Testis (tissue), 5 donors: ENCODE measurements around the gene CYB561. TPM values are rescaled to one million over a fixed set of nuclear protein-coding genes. Genes with fewer than 3 reads are reported as not detected.

Experiments
- DNase-seq: peaks from one replicate; pipeline ENCODE4 v3.0.0-alpha.2; 2019
- H3K27ac ChIP-seq, 2 donors: fragments of 200-600 bp; sonication (generic); one replicate each; pipeline ENCODE4 v1.5.1; 2019
- H3K27me3 ChIP-seq: fragments of 200-600 bp; sonication (generic); one replicate; pipeline ENCODE4 v1.5.1; 2019
- H3K36me3 ChIP-seq: fragments of 200-600 bp; sonication (generic); one replicate; pipeline ENCODE4 v1.5.1; 2017; ENCODE audit warnings: low read depth; ENCODE audit errors: missing control alignments
- H3K4me1 ChIP-seq: fragments of 200-600 bp; sonication (generic); one replicate; pipeline ENCODE4 v1.5.1; 2019
- H3K4me3 ChIP-seq, 2 donors: fragments of 200-600 bp; sonication (generic); one replicate each; pipeline ENCODE4 v1.5.1; 2017 to 2019
- H3K9me3 ChIP-seq: fragments of 200-600 bp; sonication (generic); one replicate; pipeline ENCODE4 v1.5.1; 2017
- POLR2A ChIP-seq: fragments of 450-650 bp; IDR thresholded peaks from one replicate; pipeline ENCODE4 v1.6.1; 2017; ENCODE audit warnings: antibody characterized with exemption, mild to moderate bottlenecking, moderate library complexity
- WGBS, 2 donors: methylation state at CpG; one replicate each; pipeline ENCODE4 v1.1.5; 2018; 5-methylcytosine and 5-hydroxymethylcytosine counted together
- intact Hi-C: fragments of 100-400 bp; cut with DNase I; formaldehyde crosslinking; loops from one replicate; pipeline ENCODE4 v1.15.1; 2023; ENCODE audit warnings: low total_unique reads
- long read RNA-seq, 2 donors: transcript quantifications; one replicate each; lab custom pipeline, GENCODE V29; 2026
- polyA plus RNA-seq: library from polyadenylated mRNA; stranded (reverse); fragments of 350-450 nt; fragmentation: Illumina TruSeq; extraction: RNeasy Lipid Tissue Mini Kit (QIAGEN cat#74804); gene quantifications from one replicate; pipeline ENCODE4 v1.2.3, GENCODE V29; 2014; ENCODE audit warnings: low read depth, low replicate concordance; ENCODE audit not compliant: insufficient read depth
- total RNA-seq, 2 donors: library from RNA; depleted of rRNA; stranded (reverse); fragments of >200 nt; gene quantifications; one replicate each; pipeline ENCODE4 v1.2.3, GENCODE V29; 2016
- TF ChIP-seq, protein P1 (sequence below), 3 experiments: fragments of 450-650 bp in 2 of 3; fragments of 200-600 bp in 1 of 3; sonication (generic) in 1 of 3; IDR thresholded peaks; one replicate each; pipeline ENCODE4 v1.5.1; 2016 to 2019; ENCODE audit warnings: antibody characterized with exemption in 3 of 3, mild to moderate bottlenecking in 2 of 3, moderate library complexity in 1 of 3

Gene CYB561
- total RNA-seq (10 to 100 TPM; 17.6 to 19.7 TPM), polyA plus RNA-seq (20.7 TPM)
- long read RNA-seq, donor 1, partial matches to known transcripts, result 0 of 6 reads
- long read RNA-seq, donor 1, other reads (novel, unspliced or antisense), result 0 of 6 reads
- long read RNA-seq, donor 2, partial matches to known transcripts, result 0 of 2 reads
- long read RNA-seq, donor 2, other reads (novel, unspliced or antisense), result 0 of 2 reads

GRCh38 chr17:63445954-63446752 lies at the start of gene CYB561:
TSS of gene CYB561 (minus strand) at chr17:63446306. CDS start at chr17:63437547, 8,759 bp downstream.
- WGBS, 2 donors, result 0 to 2% methylated on average over 13 to 45 of the region's 99 CpGs

DNA sequence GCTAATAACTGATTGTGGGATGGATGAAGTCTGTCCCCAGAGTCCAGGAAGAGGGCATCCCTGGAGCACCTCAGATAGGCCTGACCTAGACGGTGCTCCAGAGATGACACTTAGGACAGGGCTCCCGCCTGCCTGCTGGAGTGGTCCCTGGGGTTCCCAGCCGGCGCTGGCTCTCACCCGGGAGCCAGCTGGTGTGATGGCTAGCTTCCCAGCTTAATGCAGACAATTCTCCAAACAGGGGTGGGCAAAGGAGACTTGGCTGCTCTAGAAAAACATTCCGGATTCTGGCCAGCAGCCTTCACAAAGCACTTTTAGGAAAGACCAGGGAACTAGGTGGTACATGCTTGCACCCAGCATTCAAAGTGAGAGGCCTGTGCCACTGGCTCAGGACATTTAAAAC lies 49.4 kb upstream of the CYB561 start:
- DNase-seq, result no peak
- TF ChIP-seq, protein P1, sequence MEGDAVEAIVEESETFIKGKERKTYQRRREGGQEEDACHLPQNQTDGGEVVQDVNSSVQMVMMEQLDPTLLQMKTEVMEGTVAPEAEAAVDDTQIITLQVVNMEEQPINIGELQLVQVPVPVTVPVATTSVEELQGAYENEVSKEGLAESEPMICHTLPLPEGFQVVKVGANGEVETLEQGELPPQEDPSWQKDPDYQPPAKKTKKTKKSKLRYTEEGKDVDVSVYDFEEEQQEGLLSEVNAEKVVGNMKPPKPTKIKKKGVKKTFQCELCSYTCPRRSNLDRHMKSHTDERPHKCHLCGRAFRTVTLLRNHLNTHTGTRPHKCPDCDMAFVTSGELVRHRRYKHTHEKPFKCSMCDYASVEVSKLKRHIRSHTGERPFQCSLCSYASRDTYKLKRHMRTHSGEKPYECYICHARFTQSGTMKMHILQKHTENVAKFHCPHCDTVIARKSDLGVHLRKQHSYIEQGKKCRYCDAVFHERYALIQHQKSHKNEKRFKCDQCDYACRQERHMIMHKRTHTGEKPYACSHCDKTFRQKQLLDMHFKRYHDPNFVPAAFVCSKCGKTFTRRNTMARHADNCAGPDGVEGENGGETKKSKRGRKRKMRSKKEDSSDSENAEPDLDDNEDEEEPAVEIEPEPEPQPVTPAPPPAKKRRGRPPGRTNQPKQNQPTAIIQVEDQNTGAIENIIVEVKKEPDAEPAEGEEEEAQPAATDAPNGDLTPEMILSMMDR (IDR thresholded peaks at IDR 0.05), result no peak
- TF ChIP-seq POLR2A, result no peak
- Histone ChIP-seq H3K4me3 (no peak overlapping the region), H3K36me3 (no peaks in the 10 kb centered on the region), H3K27me3 (no peaks in the 10 kb centered on the region), H3K9me3 (no peaks in the 10 kb centered on the region), H3K27ac (no peak overlapping the region), H3K4me1 (no peaks in the 10 kb centered on the region)
- intact Hi-C loops, result no loop called here
- 82 to 87% methylated on average over 6 of the region's 6 CpGs for WGBS, 2 donors

More at GRCh38 chr17:63445954-63446752, at the start of gene CYB561:
- H3K9me3 ChIP-seq, result no peaks in the 10 kb centered on the region
- no peaks in the 10 kb centered on the region for H3K36me3 ChIP-seq
- intact Hi-C loops, result no loop called here
- peak within 1 kb of the TSS; percentile 71 for H3K4me3 ChIP-seq
- no peak for TF ChIP-seq POLR2A
- TF ChIP-seq, protein P1 (IDR thresholded peaks at IDR 0.05), result peak in 2 of 3 experiments; percentile 53 to 67
- peak; percentile 81 for DNase-seq
- peaks cover 23% of the 10 kb centered on the region for H3K4me1 ChIP-seq
- H3K27me3 ChIP-seq, result no peaks in the 10 kb centered on the region
- H3K27ac ChIP-seq, result peak within 1 kb of the TSS; percentile 66 to 82

- Histone ChIP-seq H3K36me3 (no peaks in the 10 kb centered on the region), H3K4me1 (no peaks in the 10 kb centered on the region), H3K27ac (no peak overlapping the region), H3K4me3 (no peak overlapping the region), H3K27me3 (no peaks in the 10 kb centered on the region), H3K9me3 (no peaks in the 10 kb centered on the region)
- no peak for TF ChIP-seq POLR2A
- TF ChIP-seq, protein P1 (IDR thresholded peaks at IDR 0.05), result no peak
- WGBS, 2 donors, result 91 to 92% methylated on average over 11 to 12 of the region's 12 CpGs
- intact Hi-C loops, result no loop called here
- DNase-seq, result no peak
Observed at GRCh38 chr17:63494300-63494928, 48.3 kb upstream of the CYB561 start.

DNA sequence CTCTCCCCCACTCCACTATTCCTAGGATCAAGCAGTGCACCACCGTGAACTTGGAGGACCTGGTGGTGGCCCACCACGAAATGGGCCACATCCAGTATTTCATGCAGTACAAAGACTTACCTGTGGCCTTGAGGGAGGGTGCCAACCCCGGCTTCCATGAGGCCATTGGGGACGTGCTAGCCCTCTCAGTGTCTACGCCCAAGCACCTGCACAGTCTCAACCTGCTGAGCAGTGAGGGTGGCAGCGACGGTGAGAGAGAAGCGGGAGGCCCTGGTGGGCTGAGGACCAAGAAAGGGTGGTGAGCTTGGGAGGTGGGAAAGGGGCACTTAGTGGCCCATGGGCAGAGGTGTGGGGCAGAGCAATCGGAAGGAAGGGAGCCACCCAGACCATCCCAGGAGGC lies 47.3 kb upstream of the CYB561 start:
- 95 to 98% methylated on average over 9 of the region's 9 CpGs for WGBS, 2 donors
- Histone ChIP-seq H3K27me3 (no peaks in the 10 kb centered on the region), H3K4me1 (no peaks in the 10 kb centered on the region), H3K4me3 (no peak overlapping the region), H3K9me3 (no peaks in the 10 kb centered on the region), H3K36me3 (no peaks in the 10 kb centered on the region), H3K27ac (no peak overlapping the region)
- no peak for DNase-seq
- TF ChIP-seq, protein P1 (IDR thresholded peaks at IDR 0.05), result no peak
- TF ChIP-seq POLR2A, result no peak
- intact Hi-C loops, result no loop called here
